ENCODE measurements around the gene FAM20A.

FAM20A gene

DNA sequence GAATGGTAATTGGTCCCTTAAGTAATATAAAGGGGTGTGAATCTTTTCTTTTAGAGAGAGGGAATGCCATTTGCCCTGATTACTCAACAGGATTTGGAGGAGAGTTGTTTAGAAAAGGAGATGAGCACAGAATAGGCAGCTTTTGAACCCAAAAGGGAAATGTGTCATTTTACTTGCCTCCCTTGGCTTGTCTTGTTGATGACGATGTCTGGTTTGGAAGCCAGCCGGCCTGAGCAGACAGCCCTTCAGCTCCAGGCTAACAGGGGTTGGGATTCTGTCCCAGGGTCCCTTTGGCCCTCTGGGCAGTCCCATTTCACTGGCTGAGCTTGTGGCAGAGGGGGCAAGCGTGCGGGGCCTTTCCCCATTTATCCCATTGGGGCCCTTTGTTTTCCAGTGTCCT is 111.2 kb downstream of the FAM20A start:
- H3K9me3 Mint-ChIP-seq, result no peaks in the 10 kb centered on the region
- H3K4me1 Mint-ChIP-seq, result peaks cover 32% of the 10 kb centered on the region
- DNase-seq (no peak), ATAC-seq (no peak)
- H3K4me3 Mint-ChIP-seq, result no peak overlapping the region
- no peak overlapping the region for H3K27ac Mint-ChIP-seq
- H3K27me3 Mint-ChIP-seq, result peaks cover 20% of the 10 kb centered on the region

Measured in stimulated activated naive CD8-positive, alpha-beta T cell treated with anti-CD3 and anti-CD28 coated beads, Interleukin-15, amount 100 ng/mL, for 72 hours (primary cell).